Inferior parietal cortex (tissue), 1 donor: ENCODE results near the gene HRAS.
A peak's percentile ranks its signal among the peaks of the same experiment; 100 is the strongest.
"Not testable (repeated sequence)": the region's sequence is repeated elsewhere in the genome, so short reads cannot be mapped to it uniquely, and the experiment has no call there.

Source experiments
- DNase-seq: peaks from one replicate; pipeline ENCODE4 v3.0.0-alpha.2; 2016; ENCODE audit errors: extremely low spot score

HRAS gene

DNA sequence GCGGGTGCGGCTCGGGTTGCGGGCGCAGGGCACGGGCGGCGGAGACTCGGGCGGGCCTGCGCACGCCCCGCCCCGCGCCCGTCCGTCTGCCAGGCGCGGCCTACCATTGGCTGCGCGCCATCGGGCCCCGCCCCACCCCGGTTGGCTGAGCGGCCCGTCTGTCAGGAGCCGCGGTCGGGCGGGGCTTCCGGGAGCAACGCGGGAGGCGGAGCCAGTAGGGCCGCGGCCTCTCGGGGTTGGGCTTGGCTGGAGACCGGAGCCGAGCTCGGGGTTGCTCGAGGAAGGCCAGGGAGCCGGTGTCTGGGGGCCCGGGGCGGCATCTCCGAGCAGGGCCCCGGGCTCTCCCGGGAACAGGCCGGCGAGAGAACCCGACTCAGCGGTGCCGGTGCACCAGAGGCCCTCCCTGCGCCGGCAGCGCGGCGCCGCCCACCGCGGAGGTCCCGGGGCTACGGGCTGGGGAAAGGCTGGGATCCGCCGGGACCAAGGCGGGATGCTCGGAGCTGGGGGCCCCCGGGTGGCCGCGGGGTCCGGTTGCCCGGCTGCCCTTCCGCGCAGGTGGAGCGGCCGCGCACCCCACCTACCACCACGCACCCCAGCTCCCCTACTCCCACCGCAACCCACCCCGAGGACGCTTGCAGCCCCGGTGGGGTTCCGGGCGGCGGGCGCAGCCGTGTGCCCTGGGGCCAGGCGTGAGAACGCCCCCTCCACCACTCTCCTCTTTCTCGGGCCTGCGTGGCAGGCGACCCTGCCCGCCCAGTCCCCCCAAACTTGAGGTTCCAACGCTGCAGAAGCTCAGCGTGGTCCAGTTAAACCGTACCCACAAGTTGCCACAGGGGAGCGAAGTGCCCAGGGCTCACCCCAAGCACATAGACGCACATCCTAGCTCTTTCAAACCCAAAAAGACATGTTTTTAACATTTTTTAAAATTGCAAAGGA is at the start of gene HRAS:
HRAS (minus strand) TSS at position 58 of the 936 bp plus-strand sequence.
- DNase-seq = peak; percentile 91

DNA sequence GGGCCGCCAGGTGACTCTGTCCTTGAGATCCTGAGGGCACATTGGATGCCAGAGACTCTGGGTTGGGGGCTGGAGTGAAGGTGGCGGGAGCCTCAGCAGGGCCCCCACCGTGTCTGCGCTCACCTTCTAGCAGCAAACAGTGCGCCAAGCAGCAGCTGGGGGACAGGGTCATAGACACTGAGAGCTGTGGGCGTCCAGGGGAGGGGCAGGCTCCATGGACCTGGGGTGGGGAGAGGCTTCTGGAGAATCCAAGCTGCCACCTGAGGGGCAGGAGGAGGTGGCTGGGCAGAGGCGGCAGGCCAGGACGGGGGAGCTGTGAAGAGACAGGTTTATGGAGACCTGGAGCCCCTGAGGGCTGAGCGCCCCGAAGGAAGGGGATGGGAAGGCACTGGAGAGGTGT is 48.9 kb upstream of the HRAS start:
- DNase-seq = no peak

DNA sequence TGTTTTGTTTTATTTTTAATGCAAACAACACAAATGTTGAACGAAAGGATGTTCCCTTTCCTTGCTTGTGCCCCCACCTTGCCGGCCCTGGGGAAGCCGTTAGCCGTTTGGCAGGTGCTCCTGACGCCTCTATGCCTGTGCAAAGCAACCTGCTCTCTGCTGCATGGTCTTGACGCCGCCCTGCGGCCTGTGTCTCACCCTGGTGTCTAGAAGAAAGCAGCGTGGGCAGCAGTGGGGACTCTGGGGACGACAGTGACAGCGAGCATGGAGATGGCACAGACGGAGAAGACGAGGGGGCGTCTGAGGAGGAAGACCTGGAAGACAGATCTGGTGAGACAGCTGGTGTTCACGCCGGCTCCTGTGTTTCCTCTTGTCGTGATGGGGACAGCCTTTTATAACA is 46.4 kb upstream of the HRAS start:
- no peak for DNase-seq

DNA sequence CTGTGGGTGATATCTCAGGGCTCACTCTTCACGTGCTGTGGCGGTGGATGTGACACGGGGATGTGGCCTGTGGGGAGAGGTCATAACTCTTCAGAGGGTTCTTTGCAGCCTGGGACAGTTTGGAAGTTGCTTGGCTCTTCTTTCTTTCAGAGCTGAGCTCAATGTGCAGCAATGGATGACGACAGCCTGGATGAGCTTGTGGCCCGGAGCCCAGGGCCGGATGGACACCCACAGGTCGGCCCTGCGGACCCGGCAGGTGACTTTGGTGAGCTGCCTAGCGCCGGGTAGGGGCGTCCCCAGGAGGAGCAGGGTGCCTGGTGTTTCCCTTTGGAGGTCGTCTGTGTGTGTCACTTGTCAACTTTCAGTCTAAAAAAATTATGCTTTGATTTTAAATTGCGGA is 46.0 kb upstream of the HRAS start:
- DNase-seq = no peak

DNA sequence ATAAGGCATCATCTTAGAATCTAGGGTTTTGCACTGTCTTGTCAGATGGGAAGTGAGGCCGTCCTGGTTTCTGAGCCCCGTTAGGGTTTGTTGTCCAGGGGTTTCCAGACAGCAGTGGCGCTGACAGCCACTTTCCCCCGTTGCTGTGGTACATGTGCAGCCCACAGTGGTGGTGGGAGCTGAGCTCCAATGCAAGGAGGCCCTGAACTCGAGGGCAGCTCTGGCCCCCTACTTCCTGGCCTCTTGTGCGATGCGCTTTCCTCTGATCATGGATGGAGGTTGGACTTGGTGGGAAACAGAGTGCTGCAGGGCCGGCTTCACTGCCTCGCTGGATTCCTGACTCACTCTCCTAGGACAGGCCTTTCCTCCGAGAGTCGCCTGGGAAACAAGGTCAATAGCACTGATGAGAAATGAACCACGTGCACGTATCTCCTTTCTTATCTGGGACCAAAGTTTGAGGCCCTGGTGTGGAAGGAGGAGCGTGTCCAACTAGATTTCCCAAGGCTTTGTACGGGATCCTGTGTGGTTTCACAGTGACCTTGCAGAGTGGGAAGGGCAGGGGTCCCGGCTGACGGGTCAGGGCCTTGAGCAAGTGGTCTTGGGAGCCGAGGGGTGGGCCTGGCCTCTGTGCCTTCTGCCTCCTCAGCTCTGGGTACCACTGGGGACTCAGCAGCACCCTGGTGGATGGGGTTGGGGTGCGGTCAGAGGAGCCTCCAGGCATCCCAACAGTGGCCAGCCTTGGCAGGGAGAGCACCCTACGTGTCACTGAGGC is 44.6 kb upstream of the HRAS start:
- DNase-seq = no peak

DNA sequence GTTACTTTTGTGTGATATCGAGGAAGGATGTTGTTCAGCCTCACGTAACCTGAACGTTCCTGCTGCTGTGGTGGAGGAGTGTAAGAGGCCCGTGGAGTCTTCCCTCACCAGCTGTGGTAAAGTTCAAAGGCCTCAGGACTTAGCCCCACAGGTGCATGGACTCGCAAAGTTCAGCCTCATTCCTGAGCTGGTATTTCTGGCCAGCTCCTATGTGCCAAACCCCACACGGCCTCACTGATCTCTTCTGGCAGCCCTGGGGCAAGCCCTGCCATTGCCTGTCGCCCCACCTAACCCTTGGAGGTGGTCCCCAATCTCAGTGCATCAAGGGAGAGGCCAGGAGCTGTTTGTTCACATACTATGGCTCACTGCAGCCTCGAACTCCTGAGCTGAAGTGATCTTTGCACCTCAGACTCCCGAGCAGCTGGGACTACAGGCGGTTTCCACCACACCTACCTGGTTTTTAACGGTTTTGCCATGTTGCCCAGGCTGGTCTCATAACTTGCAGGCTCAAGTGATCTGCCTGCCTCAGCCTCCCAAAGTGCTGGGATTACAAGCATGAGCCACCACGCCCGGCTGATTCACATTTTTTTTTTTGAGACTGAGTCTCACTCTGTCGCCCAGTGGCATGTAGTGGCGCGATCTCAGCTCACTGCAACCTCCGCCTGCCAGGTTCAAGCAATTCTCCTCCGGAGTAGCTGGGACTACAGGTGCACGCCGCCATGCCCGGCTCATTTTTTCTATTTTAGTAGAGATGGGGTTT is 43.1 kb upstream of the HRAS start:
- DNase-seq = no peak

DNA sequence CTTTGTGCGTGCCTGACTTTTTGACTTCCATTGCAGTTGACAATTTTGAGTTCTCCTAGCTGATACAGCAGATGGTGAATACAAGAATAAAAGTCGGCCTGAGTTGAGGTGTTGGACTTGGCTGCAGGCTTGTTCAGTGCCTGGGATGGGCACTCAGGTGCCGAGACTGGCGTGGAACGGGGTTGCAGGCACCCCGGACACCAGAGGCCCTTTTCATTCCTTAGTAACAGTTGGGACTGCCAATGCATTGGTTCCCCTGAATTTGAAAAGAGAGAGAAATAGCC is 42.2 kb upstream of the HRAS start:
- no peak for DNase-seq

DNA sequence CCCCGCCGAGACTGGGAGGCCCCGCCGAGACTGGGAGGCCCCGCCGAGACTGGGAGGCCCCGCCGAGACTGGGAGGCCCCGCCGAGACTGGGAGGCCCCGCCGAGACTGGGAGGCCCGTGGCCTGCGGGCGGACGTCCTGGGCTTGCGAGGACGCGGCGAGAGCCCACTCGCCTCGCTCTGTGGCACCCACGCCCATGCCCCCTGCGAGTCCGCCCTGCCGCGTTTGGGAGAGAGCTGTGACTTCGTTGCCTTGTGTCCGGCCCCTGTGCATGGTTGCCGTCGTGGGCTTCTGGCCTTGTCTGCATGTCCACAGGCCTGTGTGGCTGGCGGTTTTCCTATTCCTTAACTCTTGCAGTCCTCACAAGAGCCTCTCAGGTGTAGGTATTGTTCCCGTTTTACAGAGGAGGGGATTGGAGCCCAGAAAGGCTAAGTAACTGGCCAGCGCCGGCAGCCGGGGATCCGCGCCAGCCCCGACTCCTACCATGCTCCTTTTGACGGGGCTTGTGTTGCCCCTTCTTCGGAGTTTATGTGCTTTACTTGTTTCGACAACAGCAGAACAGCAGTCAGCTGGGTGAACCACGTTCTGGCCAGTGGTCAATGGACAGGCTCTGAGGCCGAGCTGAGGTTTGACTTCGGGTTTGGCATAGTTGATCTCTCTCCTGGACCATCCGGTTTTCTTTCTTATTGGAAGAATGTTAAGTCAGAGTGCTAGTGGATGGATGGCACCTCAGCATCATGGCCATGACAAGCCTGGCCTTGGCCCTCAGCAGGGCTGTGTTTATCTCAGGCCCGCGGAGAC is 41.6 kb upstream of the HRAS start:
- no peak for DNase-seq

DNA sequence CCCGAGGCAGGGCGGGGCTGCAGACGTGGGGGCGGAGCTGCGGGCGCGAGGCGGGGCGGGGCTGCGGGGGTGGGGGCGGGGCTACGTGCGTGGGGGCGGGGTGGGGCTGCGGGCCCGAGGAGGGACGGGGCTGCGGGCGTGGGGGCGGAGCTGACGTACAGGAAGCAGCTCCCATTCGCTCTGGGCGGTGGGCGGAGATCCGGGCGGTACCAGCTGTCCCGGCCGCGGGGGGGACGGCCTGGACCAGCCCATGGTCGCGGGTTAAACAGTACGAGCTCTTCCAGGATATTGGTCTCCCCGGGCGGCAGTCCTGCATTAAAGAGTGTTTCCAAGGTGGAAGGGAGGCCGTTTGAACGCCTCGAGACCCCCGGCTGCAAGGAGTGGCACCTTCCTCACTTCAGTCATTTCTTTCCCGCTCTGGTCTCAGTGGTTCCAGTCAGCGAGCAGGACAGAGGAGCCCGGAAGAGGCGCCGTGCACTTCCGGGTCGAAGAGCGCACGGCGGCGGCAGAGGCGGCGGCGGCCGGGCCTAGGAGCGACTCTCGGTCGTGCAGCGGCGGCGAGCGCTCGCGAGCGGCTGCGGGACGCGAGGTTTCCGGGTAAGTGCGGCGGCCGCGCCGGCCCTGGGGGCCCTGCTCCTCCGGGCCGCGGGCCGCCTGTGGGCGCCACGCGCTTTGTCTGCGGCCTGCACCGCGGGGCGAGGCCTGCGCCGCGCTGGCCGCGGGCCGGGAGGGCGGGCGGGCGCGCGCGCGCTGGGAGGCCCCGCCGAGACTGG is 40.8 kb upstream of the HRAS start, which contains the start of gene PHRF1:
PHRF1 (plus strand) TSS at position 475 of the 773 bp plus-strand sequence. CDS start 5,043 bp downstream, outside the sequence.
- DNase-seq = peak; percentile 92

DNA sequence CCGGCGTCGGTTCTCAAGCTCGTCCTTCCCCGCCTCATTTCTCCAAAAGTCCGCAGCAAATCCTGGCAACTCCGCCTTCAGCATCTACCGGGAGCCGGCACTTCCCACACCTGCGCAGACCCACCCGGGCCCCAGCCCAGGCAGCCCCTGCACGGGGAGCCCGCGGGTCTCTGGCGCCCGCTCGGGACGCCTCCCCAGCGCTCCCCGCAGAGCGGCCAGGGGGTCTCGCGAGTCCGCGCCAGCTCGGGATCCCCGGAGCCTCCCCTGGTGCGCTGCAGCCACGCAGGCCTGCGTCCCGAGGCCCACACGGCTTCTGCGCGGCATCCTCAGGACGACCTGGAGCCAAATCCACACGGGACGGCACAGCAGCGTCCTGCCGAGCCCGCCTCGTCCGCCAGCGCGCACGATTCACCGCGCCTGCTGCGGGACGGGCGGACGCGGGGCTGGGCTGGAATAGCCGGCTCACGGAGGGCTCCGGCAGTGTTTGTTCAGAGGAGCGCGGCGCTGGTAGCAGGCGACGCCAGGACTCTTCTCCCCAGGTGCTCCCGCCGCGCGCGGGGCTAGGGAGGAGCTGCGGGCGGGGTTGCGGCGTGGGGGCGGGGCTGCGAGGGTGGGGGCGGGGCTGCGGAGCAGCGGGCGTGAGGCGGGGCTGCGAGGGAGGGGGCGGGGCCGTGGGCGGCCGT is 40.1 kb upstream of the HRAS start:
- peak; percentile 57 for DNase-seq

DNA sequence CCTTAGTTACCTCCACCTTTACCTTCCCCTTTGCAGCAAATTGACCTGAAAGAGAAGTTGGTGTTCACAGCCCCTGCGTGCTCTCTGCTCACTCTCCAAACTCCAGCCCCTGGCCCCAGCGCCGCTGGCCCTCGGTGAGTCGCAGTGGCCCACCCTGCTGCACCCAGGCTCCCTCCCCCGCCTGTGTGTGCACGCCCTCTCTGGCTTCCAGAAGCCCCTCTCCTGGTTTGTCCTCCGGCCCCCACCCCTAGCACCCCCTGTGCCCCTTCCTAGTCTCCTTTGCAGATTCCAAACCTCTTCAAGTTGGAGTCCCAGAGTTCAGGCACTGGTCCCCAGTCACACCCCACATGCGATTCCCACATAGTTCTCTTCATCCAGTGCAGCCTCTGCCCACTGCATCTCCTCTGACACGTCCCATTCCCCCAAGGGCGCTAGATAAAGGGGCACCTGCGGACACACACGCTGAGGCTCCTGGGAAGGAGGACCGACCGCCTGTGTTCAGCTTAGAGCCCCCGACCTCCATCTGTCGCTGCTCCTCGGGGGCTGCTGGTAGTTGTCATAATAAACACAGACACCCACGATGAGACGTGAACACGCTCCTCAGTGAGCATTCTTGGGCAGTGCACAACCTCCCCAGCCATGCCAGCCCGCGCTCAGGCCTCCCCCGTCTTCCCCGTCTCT is 39.4 kb upstream of the HRAS start:
- DNase-seq = no peak

DNA sequence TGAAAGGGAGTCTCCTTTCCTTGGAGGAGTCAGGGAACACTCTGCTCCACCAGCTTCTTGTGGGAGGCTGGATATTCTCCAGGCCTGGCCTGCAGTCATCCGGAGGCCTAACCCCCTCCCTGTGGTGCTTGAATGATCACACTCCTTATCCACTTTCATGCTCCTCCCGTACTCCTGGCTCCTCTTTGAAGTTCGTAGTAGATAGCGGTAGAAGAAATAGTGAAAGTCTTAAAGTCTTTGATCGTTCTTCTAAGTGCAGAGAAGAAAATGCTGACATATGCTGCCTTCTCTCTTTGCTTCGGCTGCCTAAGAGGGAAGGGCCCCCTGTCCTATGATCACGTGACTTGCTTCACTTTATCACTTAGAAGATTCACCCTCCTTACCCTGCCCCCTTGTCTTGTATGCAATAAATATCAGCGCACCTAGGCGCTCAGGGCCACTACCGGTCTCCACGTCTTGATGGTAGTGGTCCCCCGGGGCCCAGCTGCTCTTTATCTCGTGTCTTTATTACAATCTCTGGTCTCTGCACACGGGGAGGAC is 38.7 kb upstream of the HRAS start:
- not testable (repeated sequence) for DNase-seq

DNA sequence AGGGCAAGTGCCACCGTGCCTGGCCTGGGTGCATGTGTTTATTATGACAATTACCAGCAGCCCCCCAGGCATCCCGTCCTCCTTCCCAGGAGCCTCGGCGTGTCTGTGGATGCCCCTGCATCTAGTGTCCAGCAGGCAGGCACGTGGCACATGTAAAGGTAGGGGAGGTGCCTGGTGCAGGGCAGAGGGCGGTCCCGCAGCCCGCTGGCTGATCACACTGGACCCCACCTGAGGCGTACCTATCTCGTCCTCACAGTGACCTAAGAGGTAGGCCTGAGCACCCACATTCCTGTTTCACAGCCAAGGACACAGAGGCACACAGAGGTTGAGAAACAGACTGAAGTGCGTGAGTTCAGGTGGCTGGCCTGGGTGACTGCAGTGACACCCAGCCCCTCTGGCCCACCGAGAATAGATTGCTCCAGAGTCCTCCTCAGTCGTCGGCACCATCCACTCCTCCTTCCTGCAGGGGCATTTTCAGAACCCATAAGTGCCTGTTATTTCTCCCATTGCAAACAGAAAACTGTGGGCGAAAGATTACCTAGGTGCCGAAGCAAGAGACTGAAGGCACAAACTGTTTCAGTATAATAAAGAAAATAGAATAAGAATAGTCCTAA is 37.9 kb upstream of the HRAS start:
- DNase-seq = no peak

DNA sequence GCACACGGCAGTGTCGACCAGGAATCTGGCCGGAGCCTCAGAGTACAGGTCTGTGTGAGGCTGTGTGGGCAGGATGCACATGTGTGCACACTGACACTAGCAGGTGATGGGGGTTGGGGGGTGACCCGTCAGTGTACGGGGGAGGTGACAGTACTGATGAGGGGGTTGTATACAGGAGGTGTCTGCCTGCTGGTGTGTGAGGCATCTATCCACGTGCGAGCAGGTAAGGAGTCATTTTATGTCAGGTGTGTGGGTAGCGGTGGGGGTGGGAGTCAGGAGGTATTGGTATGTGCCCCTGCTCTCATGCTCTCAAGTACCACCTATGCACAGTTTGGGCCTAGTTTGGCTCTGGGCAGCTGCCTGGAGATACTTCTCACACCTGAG is 36.4 kb upstream of the HRAS start:
- DNase-seq = no peak

DNA sequence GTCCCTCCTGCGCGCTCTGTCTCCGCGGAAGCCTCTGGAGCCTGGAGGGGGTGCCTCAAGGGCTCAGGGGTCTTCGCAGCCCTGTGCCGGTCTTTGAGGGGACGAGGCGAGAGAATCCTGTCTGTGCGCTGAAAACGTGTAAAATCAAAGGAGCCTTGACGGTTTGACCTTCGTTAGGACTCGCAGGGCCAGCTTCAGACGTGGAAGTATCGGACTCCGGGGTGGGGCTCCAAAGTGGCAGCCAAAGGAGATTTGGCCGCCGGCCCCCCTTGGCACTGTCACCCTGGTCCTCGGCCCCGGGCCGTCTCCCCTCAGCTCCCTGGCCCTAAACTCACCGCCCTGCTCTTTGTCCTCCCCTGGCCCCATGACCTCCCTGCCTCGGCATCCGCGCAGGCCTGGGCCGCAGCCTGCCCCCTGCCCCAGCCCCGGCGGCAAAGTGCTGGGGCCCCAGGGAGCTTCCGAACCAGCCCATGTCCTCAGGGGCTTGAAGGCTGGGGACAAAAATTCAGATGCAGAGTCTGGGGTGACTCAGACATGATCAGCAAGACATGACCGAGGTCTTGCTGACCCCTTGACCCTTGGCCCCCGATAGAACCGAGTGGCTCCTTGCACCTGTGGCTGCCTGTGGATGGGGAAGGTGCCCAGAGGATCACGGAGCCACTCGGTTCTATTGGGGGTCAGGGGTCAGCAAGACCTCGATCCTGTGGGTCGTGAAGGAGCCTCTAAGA is 33.9 kb upstream of the HRAS start:
- DNase-seq = no peak

DNA sequence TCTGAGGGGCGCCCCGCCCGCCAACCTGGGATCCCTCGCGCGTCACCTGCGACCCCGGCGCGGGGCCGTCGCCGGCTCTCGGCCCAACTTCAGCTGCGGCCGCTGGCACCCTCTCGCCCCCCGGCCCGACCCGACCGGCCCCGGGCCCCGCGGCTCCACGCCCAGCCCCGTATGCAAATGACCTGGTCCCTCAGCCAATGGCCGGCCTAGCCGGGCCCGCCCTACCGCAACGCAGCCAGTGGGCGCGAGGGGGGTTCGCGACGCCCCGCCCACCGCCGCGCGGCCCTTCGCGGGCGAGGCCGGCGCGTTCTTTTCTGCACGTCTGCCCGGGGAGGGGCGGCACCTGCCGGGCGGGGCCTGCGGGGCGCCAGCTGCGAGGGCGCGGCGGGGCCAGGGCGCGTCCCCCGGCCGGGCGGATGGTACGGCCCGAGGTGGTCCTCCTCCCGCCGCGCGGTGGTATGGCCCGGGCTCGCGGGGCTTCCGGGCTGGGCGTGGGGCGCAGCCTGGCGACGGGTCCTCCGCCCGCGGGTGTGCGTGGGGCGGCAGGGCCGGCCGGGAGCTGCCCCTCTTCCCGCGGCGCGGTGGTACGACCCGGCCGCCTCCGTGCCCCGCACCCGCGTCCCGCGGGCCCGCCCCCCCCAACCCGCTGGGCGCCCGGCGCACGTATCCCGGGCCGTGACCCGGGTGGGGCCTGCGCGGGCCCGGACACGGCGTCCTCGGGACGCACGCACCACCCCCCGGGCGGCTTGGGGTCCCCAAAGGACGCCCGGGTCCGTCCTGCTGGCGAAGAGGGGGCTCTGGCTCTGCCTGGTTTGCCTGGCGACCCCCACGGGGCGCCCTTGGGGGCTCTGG is 33.2 kb upstream of the HRAS start:
- peak; percentile 80 for DNase-seq

DNA sequence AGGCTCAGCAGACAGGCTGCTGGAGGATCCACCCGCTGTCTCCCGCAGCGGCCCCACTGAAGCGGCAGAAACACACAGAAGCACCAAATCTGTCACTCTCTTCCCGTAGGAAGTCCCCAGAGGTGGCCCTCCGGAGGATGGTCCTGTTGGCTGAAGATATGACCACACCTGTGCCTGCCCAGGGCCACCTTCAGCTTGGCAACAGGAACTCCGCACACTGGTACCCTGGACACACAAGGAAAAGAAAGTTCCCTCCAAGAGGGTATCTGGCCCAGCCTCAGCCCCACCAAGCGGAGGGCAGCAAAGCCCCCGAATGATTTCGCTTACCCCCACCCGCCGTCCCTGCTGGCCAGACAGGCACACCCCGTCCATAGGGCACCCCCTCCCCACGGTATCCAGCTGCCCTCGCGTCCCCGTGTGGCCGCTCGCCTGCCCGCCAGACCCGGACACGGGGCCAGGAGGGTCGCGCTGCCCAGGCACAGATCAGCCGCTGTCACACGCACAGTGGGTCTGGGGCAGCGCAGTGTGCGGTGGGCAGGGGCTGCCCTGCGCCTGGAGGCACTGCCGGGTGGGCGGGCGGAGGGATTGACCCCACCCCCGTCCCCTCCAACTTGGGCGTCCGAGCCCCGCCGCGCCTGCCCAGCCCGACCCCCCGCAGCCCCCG is 32.4 kb upstream of the HRAS start:
- no peak for DNase-seq
